CD4-positive, alpha-beta T cell treated with Interleukin-6 for 4 hours (primary cell): ENCODE results near the gene RNF212.

Source experiments
- DNase-seq: peaks from one replicate; pipeline ENCODE4 v3.0.0-alpha.2; 2020; ENCODE audit warnings: mixed read lengths

The RNF212 gene

DNA sequence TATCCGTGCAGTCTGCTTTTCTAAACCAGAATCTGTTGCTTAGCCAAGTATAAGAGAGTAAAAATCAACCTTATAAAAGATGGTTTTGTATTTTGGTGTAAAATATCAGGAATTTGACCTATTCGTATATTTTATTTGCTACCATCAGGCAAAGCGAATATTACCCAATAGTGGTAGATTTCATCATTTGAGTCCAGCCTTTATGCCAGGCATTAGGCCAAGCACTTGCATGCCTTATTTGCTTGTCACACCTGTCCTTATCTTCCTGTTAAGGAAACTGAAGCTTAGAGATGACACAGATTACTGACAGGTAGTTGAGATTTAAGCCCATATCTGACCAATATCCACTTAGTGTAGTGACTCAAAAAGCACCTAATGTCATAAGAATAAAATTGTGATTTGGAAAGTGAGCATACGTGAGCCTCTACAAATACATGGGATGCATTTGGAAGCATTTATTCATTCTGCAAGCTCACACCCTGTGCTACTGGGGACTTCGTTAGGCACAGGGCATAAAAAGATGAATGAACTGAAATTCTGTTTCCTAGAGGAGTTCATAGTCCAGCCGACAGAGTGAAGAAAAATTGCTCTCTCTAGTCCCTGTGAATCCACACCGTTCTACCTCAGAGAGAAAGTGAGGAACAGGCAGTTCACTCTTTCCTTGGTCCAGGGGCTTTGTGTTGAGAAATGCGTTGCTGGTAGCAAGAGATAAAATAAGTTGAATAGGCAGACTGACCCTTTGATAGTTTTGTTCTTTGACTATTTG lies 2.3 kb upstream of the RNF212 start:
- no peak for DNase-seq

GRCh38 chr4:1112821-1113182 lies 562 bp downstream of the RNF212 start:
- DNase-seq, result no peak

GRCh38 chr4:1112174-1112820 lies 1.1 kb downstream of the RNF212 start:
- no peak for DNase-seq

- DNase-seq, result no peak
These were observed 2.0 kb downstream of the RNF212 start for GRCh38 chr4:1111259-1111809.

- no peak for DNase-seq
These were observed 3.4 kb downstream of the RNF212 start for GRCh38 chr4:1109898-1110506.

GRCh38 chr4:1109333-1109732 lies 4.0 kb downstream of the RNF212 start:
- DNase-seq, result no peak

DNA sequence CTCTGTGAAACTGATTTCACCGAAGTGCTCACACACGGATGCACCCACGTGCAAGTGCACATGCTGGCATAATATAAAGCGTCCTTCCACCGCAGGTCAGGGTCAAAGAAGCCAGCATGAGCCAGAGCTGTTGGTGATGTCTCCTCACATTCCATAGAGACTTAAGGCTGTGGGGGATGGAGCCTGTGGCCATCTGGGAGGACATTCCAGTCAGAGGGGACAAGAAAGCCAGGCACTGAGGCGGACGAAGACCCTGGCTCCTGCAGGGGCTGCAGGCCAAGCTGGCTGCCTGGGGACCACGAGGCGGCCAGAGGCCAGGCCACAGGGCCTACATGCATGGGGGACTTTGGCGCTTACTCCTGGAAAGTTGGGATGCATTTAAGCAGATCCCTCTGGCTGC lies 7.7 kb downstream of the RNF212 start:
- DNase-seq, result no peak

DNA sequence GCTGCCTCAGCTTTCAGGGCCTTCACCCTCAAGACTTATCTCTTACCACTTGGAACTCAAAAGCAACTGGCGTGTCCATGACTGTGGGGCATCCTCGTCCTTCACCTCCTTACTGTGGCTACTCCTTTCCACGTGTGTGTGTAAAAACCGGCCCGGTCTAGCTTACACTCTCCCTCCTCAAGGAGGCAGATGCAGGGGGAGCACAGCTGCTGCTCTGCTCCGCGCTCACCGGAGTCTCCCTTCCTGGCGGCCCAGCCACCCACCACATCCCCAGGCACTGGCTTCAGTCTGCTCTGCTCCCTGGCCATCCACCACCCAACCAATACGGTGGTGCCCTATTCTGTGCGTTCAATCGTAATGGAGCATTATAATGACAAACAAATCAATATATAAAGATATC lies 8.3 kb downstream of the RNF212 start:
- no peak for DNase-seq

- no peak for DNase-seq
These were observed 8.7 kb downstream of the RNF212 start for GRCh38 chr4:1104647-1105046.

- no peak for DNase-seq
These were observed 13.6 kb downstream of the RNF212 start for GRCh38 chr4:1099684-1100335.

DNA sequence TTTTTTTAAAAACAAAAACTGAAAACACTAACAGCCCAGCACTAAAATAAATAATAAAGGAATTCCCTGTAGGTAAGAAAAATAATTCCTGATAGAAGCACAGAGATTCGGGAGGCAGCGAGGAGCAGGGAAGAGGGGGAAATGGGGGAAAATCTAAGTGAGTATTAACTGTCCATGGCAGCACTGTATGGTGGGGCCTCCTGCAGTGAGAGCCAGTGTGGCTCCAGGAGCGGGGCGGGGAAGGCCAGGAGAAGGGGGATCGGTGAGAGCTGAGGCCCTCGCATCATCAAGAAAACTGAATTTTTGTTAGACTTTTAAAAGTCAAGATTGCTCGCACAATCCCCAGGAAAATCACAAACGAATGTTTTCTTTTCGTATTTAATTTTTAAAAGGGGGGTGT lies 14.1 kb downstream of the RNF212 start:
- no peak for DNase-seq

- DNase-seq, result no peak
These were observed 14.9 kb downstream of the RNF212 start for GRCh38 chr4:1098311-1098925.

- no peak for DNase-seq
These were observed 15.8 kb downstream of the RNF212 start for GRCh38 chr4:1097553-1097952.

- DNase-seq, result no peak
These were observed 16.5 kb downstream of the RNF212 start for GRCh38 chr4:1096841-1097240.

- no peak for DNase-seq
These were observed 19.1 kb downstream of the RNF212 start for GRCh38 chr4:1094336-1094690.

DNA sequence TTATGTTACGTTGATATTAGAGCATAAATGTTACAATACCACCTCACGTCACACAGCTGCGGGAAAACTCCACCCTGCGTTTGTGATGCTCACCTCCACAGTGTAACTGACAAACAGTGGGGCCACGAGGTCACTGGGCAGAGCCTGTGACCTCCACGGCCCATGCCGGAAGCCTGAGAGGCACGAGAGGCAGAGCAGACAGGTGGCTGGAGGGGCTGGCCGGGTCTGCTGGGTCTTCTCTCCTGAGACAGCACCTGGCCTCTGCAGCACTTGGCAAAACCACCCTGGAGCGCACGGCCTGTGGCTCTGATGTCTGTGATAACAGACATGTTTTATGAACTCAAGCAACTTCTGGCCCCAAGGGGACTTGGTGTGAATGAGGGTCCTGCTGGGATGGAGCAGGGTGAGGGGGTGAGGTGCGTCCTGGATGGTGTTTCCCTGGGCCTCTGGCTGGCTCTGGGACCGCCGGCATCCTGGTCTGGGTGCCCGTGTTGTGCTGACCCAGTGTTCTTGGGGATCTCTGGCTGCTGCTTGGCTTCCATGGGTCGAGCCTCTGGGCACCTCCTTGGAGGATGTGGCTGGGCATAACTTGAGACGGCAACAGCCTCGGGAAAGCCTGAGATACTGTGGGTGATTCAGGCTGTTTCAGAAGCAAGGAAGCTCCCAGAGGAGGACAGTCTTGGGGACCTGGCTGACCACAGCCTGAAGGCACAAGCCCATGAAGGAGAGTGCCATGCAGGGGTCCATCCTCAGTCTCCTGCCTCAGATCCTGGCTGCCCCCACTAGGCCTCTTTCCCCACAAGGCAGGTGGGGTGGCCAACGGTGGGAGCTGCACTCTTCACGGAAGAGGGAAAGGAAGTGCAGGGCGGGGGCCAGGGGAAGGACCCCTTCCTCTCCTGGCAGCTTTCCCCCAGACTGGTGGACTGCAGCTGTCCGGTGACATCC lies 19.7 kb downstream of the RNF212 start:
- no peak for DNase-seq

- DNase-seq, result no peak
These were observed 20.4 kb downstream of the RNF212 start for GRCh38 chr4:1092983-1093361.

GRCh38 chr4:1092026-1092982 lies 21.1 kb downstream of the RNF212 start:
- no peak for DNase-seq

DNA sequence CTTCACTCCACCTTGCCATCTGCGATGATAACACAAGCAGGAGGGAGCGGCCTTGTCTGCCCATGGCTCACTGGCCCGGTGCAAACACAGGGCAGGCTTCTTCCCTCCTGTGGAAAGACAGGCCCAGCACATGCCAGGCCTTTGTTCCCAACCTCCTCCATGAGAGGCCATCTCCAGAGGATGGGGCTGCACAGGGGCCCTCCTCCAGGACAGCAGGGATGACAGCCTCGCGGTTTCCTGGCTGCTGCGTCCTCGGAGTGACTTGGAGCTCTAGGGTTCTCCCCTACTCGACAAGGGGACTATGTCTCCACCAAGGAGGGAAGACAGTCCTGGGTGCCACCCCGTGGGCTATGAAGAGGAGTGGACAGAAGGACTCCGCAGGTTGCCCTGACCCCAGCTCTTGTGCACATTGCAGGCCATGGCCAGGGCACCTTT lies 21.8 kb downstream of the RNF212 start:
- DNase-seq, result no peak
